ENCODE data around the gene CEP164. TPM values are rescaled to one million over a fixed set of nuclear protein-coding genes. Genes with fewer than 3 reads are reported as not detected.

Gene CEP164
- total and polyA plus RNA-seq, 2 experiments from 2014 or later, result 13.9 to 23.8 TPM

DNA sequence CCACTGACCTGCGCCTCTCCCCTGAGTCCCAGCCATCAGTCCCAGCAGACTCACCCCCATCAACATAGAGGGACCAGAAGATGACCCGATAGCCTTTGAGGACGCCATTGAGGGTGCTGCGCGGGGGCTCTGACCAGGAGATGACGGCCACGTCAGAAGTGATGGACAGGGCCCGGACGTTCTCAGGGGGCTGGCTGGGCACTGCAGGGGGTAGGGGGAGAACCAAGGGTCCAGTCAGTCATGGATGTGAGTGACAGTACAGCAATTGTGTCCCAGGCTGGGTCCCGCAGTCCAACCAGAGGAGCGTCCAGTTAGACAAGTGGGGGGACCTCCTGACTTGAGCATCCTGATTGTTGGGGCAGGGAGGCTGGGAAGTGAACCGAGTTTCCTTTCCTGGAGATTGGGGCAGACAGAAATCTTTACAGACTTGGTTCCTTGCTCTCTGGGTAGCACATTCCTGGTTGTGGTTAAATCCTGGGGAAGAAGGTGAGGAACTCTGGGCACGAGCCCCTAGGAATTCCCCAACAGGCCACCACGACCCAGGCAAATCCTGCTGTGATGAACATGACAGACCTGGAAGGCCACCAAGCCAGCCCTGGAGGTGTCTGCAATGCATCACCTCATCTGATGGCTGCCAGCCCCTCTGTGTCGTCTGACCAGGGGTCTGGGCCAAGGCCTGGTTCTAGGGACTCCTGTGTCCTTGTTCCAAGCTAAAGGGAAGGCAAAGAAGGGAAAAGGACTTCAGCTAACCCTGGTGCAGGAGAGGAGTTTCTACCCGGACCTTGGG lies 133.9 kb downstream of the CEP164 start:
- H3K27me3 ChIP-seq (ENCODE audit: insufficient read depth), result no peaks in the 10 kb centered on the region
- Mint-ChIP-seq H3K4me1 (peaks cover 10% of the 10 kb centered on the region; the same call in 2 of the 3 replicates), H3K9me3 (no peaks in the 10 kb centered on the region), H3K27ac (no peak overlapping the region), H3K27me3 (ENCODE audit: insufficient read depth, low read depth, poor library complexity) (peaks cover 22% of the 10 kb centered on the region), H3K4me3 (no peak overlapping the region), H3K36me3 (ENCODE audit: low read depth) (no peaks in the 10 kb centered on the region)
- no peaks in the 10 kb centered on the region for H3K4me1 ChIP-seq (ENCODE audit: insufficient read depth)
- TF ChIP-seq, protein P1, sequence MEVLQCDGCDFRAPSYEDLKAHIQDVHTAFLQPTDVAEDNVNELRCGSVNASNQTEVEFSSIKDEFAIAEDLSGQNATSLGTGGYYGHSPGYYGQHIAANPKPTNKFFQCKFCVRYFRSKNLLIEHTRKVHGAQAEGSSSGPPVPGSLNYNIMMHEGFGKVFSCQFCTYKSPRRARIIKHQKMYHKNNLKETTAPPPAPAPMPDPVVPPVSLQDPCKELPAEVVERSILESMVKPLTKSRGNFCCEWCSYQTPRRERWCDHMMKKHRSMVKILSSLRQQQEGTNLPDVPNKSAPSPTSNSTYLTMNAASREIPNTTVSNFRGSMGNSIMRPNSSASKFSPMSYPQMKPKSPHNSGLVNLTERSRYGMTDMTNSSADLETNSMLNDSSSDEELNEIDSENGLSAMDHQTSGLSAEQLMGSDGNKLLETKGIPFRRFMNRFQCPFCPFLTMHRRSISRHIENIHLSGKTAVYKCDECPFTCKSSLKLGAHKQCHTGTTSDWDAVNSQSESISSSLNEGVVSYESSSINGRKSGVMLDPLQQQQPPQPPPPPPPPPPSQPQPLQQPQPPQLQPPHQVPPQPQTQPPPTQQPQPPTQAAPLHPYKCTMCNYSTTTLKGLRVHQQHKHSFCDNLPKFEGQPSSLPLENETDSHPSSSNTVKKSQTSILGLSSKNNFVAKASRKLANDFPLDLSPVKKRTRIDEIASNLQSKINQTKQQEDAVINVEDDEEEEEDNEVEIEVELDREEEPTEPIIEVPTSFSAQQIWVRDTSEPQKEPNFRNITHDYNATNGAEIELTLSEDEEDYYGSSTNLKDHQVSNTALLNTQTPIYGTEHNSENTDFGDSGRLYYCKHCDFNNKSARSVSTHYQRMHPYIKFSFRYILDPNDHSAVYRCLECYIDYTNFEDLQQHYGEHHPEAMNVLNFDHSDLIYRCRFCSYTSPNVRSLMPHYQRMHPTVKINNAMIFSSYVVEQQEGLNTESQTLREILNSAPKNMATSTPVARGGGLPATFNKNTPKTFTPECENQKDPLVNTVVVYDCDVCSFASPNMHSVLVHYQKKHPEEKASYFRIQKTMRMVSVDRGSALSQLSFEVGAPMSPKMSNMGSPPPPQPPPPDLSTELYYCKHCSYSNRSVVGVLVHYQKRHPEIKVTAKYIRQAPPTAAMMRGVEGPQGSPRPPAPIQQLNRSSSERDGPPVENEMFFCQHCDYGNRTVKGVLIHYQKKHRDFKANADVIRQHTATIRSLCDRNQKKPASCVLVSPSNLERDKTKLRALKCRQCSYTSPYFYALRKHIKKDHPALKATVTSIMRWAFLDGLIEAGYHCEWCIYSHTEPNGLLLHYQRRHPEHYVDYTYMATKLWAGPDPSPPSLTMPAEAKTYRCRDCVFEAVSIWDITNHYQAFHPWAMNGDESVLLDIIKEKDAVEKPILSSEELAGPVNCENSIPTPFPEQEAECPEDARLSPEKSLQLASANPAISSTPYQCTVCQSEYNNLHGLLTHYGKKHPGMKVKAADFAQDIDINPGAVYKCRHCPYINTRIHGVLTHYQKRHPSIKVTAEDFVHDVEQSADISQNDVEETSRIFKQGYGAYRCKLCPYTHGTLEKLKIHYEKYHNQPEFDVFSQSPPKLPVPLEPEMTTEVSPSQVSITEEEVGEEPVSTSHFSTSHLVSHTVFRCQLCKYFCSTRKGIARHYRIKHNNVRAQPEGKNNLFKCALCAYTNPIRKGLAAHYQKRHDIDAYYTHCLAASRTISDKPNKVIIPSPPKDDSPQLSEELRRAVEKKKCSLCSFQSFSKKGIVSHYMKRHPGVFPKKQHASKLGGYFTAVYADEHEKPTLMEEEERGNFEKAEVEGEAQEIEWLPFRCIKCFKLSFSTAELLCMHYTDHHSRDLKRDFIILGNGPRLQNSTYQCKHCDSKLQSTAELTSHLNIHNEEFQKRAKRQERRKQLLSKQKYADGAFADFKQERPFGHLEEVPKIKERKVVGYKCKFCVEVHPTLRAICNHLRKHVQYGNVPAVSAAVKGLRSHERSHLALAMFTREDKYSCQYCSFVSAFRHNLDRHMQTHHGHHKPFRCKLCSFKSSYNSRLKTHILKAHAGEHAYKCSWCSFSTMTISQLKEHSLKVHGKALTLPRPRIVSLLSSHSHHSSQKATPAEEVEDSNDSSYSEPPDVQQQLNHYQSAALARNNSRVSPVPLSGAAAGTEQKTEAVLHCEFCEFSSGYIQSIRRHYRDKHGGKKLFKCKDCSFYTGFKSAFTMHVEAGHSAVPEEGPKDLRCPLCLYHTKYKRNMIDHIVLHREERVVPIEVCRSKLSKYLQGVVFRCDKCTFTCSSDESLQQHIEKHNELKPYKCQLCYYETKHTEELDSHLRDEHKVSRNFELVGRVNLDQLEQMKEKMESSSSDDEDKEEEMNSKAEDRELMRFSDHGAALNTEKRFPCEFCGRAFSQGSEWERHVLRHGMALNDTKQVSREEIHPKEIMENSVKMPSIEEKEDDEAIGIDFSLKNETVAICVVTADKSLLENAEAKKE (CRISPR knock-in tag; IDR thresholded peaks at IDR 0.05), result no peak
- TF ChIP-seq CREB1 (CRISPR knock-in tag; IDR thresholded peaks at IDR 0.05; ENCODE audit: low read depth), result no peak
- TF ChIP-seq, protein P2, sequence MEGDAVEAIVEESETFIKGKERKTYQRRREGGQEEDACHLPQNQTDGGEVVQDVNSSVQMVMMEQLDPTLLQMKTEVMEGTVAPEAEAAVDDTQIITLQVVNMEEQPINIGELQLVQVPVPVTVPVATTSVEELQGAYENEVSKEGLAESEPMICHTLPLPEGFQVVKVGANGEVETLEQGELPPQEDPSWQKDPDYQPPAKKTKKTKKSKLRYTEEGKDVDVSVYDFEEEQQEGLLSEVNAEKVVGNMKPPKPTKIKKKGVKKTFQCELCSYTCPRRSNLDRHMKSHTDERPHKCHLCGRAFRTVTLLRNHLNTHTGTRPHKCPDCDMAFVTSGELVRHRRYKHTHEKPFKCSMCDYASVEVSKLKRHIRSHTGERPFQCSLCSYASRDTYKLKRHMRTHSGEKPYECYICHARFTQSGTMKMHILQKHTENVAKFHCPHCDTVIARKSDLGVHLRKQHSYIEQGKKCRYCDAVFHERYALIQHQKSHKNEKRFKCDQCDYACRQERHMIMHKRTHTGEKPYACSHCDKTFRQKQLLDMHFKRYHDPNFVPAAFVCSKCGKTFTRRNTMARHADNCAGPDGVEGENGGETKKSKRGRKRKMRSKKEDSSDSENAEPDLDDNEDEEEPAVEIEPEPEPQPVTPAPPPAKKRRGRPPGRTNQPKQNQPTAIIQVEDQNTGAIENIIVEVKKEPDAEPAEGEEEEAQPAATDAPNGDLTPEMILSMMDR (conservative IDR thresholded peaks at IDR 0.05; ENCODE audit: low read depth in 2 of 2), result no peak
- TF ChIP-seq, protein P3, sequence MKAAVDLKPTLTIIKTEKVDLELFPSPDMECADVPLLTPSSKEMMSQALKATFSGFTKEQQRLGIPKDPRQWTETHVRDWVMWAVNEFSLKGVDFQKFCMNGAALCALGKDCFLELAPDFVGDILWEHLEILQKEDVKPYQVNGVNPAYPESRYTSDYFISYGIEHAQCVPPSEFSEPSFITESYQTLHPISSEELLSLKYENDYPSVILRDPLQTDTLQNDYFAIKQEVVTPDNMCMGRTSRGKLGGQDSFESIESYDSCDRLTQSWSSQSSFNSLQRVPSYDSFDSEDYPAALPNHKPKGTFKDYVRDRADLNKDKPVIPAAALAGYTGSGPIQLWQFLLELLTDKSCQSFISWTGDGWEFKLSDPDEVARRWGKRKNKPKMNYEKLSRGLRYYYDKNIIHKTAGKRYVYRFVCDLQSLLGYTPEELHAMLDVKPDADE (IDR thresholded peaks at IDR 0.05), result no peak
- no peak overlapping the region for H3K4me3 ChIP-seq
- no peak for DNase-seq (ENCODE audit: low spot score)
- no peak for ATAC-seq
- H3K9me2 ChIP-seq (ENCODE audit: insufficient read depth), result no peaks in the 10 kb centered on the region
- no peaks in the 10 kb centered on the region for H4K20me1 ChIP-seq (replicated peaks; ENCODE audit: insufficient read depth)
- no peak overlapping the region for H2AFZ ChIP-seq
- no peak overlapping the region for H3K27ac ChIP-seq (ENCODE audit: low read depth)
- no peaks in the 10 kb centered on the region for H3K36me3 ChIP-seq (ENCODE audit: insufficient read depth)
- H3K4me2 ChIP-seq, result no peak overlapping the region
- H3F3A ChIP-seq (replicated peaks; ENCODE audit: low read depth), result no peaks in the 10 kb centered on the region
- H3K79me2 ChIP-seq (replicated peaks; ENCODE audit: insufficient read depth), result no peaks in the 10 kb centered on the region
